Kidney (tissue), 14 donors: Measurements from ENCODE around the gene C2CD4D. TPM values are rescaled to one million over a fixed set of nuclear protein-coding genes. Genes with fewer than 3 reads are reported as not detected.
"Not testable (repeated sequence)": the region's sequence is repeated elsewhere in the genome, so short reads cannot be mapped to it uniquely, and the experiment has no call there.

Experiments used
- DNase-seq, 5 donors: peaks; one replicate each; pipeline ENCODE4 v3.0.0-alpha.2; 2013 to 2020
- FAIRE-seq: peaks from 2 replicates; lab custom pipeline; 2012; peaks lifted over from hg19 to GRCh38; lab: Jason Lieb, UNC
- H3K27ac ChIP-seq, 2 donors: one replicate each; pipeline ENCODE4 v1.7.0; 2013; ENCODE audit warnings: low read depth in 2 of 2, low read length in 2 of 2, inconsistent platforms in 1 of 2
- H3K27me3 ChIP-seq: one replicate; pipeline ENCODE4 v1.7.1; 2013; ENCODE audit warnings: low read length, inconsistent platforms; ENCODE audit not compliant: control insufficient read depth, insufficient read depth
- H3K36me3 ChIP-seq, 3 donors: one replicate each; pipeline versions ENCODE4 v1.7.0 to v1.7.1; 2013; ENCODE audit warnings: low read length in 3 of 3, control low read depth in 1 of 3, inconsistent platforms in 1 of 3; ENCODE audit not compliant: insufficient read depth in 3 of 3, control insufficient read depth in 2 of 3
- H3K4me1 ChIP-seq, 3 donors: one replicate each; pipeline versions ENCODE4 v1.7.0 to v1.7.1; 2013; ENCODE audit warnings: low read length in 3 of 3, inconsistent platforms in 1 of 3, low read depth in 1 of 3; ENCODE audit not compliant: control insufficient read depth in 2 of 3, insufficient read depth in 2 of 3
- H3K4me3 ChIP-seq, 3 donors: one replicate each; pipeline versions ENCODE4 v1.7.0 to v1.8.1; 2013; ENCODE audit warnings: low read length in 3 of 3, control low read depth in 1 of 3, inconsistent platforms in 1 of 3
- H3K9ac ChIP-seq, 3 donors: one replicate each; pipeline versions ENCODE4 v1.7.0 to v1.7.1; 2013; ENCODE audit warnings: low read length in 3 of 3, control low read depth in 1 of 3, inconsistent platforms in 1 of 3
- H3K9me3 ChIP-seq, 3 donors: one replicate each; pipeline versions ENCODE4 v1.7.0 to v1.7.1; 2013; ENCODE audit warnings: low read length in 3 of 3, control low read depth in 1 of 3, inconsistent platforms in 1 of 3; ENCODE audit not compliant: control insufficient read depth in 2 of 3, insufficient read depth in 1 of 3
- intact Hi-C: fragments of 100-400 bp; cut with DNase I; formaldehyde crosslinking; loops from one replicate; pipeline ENCODE4 v1.11.1; 2022
- polyA plus RNA-seq: library from polyadenylated mRNA; stranded (reverse); fragments of 350-450 nt; fragmentation: Illumina TruSeq; extraction: RNeasy Lipid Tissue Mini Kit (QIAGEN cat#74804); gene quantifications from one replicate; pipeline ENCODE4 v1.2.3, GENCODE V29; 2014; ENCODE audit warnings: low read depth, low replicate concordance; ENCODE audit not compliant: insufficient read depth
- total RNA-seq: library from RNA; stranded (reverse); fragmentation: NEBNext Ultra II Directional; extraction: Animal tissue kit (Norgen Biotek cat#: 25700); gene quantifications from one replicate; pipeline ENCODE4 v1.2.1, GENCODE V29; 2021
- TF ChIP-seq, protein P1 (sequence below): IDR thresholded peaks from 3 replicates; pipeline ENCODE4 v1.5.1; 2012; ENCODE audit warnings: mild to moderate bottlenecking, moderate library complexity, borderline replicate concordance; ENCODE audit not compliant: insufficient read depth; ENCODE audit errors: extremely low read depth
- donor health status: control.
- donor health status: control.
- donor health status: control.
- donor health status: control.
- donor health status: control.
- donor health status: DM: yes; HTN: yes; CAD: no.
- donor health status: Normal renal cell carcinoma (clear cell type).

Gene C2CD4D
- total and polyA plus RNA-seq, 2 donors from 2014 or later: 0.43 to 0.57 TPM

DNA sequence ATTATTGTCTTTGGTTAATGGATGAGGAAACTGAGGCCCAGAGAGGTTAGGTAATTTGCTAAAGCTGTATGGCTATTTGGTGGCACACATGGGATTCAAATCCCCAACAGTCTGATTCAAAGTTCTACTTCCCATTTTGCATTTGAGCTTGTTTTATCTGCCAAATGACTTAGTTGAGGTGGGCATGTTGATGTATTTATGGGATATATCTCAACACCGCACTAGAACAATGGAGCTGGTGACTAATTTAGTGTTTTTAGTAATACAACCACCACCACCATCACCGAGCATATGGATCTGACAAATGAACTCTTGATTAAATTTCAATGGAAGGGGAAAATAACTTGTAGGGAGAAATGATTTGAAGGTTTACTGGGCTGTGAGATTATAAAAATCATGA lies 42.8 kb upstream of the C2CD4D start:
- Histone ChIP-seq H3K27ac (no peak overlapping the region), H3K4me1 (no peaks in the 10 kb centered on the region), H3K27me3 (no peaks in the 10 kb centered on the region), H3K36me3 (peaks cover 0 to 3% (median 0%) of the 10 kb centered on the region in 3 donors), H3K4me3 (no peak overlapping the region), H3K9me3 (no peaks in the 10 kb centered on the region), H3K9ac (no peak overlapping the region)
- FAIRE-seq (no peak), DNase-seq (no peak)
- intact Hi-C loops: no loop called here
- TF ChIP-seq, protein P1, sequence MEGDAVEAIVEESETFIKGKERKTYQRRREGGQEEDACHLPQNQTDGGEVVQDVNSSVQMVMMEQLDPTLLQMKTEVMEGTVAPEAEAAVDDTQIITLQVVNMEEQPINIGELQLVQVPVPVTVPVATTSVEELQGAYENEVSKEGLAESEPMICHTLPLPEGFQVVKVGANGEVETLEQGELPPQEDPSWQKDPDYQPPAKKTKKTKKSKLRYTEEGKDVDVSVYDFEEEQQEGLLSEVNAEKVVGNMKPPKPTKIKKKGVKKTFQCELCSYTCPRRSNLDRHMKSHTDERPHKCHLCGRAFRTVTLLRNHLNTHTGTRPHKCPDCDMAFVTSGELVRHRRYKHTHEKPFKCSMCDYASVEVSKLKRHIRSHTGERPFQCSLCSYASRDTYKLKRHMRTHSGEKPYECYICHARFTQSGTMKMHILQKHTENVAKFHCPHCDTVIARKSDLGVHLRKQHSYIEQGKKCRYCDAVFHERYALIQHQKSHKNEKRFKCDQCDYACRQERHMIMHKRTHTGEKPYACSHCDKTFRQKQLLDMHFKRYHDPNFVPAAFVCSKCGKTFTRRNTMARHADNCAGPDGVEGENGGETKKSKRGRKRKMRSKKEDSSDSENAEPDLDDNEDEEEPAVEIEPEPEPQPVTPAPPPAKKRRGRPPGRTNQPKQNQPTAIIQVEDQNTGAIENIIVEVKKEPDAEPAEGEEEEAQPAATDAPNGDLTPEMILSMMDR: no peak

DNA sequence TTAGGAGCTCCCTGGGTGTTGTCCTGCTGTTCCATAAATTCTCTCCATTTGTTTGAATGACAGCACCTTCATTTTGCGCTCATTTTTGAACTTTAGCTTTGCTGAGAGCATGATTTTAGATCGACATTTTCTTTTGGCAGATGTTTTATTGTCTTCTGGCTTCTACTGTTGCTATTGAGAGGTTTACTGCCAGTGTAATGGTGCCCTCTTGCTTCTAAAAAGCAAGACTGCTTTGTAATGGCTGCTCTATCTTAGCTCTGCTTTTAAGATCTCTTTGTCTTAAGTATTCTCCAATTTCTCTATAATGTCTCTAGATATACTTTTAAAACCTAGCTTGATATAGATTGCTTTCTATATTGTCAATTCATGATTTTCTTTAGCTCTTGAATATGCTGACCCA lies 41.9 kb upstream of the C2CD4D start:
- Histone ChIP-seq H3K27ac (no peak overlapping the region), H3K4me1 (no peaks in the 10 kb centered on the region), H3K9ac (no peak overlapping the region), H3K9me3 (no peaks in the 10 kb centered on the region), H3K36me3 (no peaks in the 10 kb centered on the region), H3K27me3 (no peaks in the 10 kb centered on the region), H3K4me3 (no peak overlapping the region)
- DNase-seq (no peak), FAIRE-seq (no peak)
- TF ChIP-seq, protein P1: no peak
- intact Hi-C loops: no loop called here

DNA sequence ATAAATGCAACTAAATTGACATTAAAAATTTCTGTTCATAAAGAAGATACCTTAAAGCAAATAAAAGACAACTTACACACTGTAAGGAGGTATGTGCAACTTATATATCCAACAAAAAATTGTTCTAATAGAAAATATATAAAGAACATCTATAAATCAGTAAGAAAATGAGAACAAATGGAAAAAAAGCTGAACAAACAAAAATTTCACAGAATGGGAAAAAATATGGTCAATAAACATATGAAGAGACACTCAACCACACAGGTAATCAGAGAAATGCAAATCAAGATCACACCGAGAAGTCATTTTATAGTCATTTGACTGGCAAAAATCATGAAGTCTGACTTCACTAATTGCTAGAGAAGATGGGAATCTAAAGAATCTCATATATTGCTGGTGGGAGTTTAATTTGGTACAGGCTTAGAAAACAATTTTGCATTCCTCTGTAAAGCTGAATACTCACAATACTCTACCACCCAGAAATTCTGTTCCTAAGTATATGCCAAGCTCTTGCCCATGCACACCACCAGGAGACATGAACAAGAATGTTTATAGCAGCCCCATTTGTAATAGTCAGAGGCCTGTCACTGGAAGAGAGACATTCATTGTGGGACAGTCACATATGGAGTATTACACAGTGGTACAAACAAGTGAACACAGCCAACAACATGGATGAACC lies 35.9 kb upstream of the C2CD4D start:
- no peak overlapping the region for H3K4me3 ChIP-seq
- H3K9ac ChIP-seq: no peak overlapping the region
- DNase-seq: no peak
- H3K9me3 ChIP-seq: no peaks in the 10 kb centered on the region
- no peak for FAIRE-seq
- H3K36me3 ChIP-seq: peaks cover 2 to 4% (median 3%) of the 10 kb centered on the region in 3 donors
- no peaks in the 10 kb centered on the region for H3K4me1 ChIP-seq
- no peak overlapping the region for H3K27ac ChIP-seq
- no peaks in the 10 kb centered on the region for H3K27me3 ChIP-seq
- intact Hi-C loops: no loop called here
- TF ChIP-seq, protein P1: no peak

DNA sequence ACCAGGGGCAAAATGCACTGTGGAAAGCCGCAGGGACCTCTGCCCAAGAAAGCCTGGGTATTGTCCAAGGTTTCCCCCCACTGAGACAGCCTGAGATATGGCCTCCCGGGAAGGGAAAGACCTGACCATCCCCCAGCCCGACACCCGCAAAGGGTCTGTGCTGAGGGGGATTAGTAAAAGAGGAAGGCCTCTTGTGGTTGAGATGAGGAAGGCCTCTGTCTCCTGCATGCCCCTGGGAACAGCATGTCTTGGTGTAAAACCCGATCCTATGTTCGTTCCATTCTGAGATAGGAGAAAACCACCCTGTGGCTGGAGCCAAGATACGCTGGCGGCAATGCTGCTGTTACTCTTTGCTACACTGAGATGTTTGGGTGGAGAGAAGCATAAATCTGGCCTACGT lies 33.2 kb upstream of the C2CD4D start:
- H3K36me3 ChIP-seq, FAIRE-seq, H3K27me3 ChIP-seq, intact Hi-C loops, H3K4me1 ChIP-seq, H3K27ac ChIP-seq, H3K9me3 ChIP-seq, H3K9ac ChIP-seq, H3K4me3 ChIP-seq, DNase-seq: not testable (repeated sequence)
